HEK293 (cell line): ENCODE results near the gene PKM.
A peak's percentile ranks its signal among the peaks of the same experiment; 100 is the strongest.
"Not testable (repeated sequence)": the region's sequence is repeated elsewhere in the genome, so short reads cannot be mapped to it uniquely, and the experiment has no call there.

Source experiments
- CTCF ChIA-PET: fragments of 350-600 bp; formaldehyde crosslinking; extraction: SDS; loops from one replicate; lab custom pipeline; 2021; ENCODE audit warnings: antibody characterized with exemption; lab: Yijun Ruan, JAX
- POLR2A ChIA-PET: fragments of 300-600 bp; formaldehyde crosslinking; extraction: SDS; loops from one replicate; lab custom pipeline; 2020; ENCODE audit warnings: antibody characterized with exemption, inconsistent platforms; lab: Yijun Ruan, JAX
- H3K27ac ChIP-seq: fragments of 200-500 bp; sonication (Bioruptor generic); 2 replicates; pipeline ENCODE4 v1.5.1; 2014; ENCODE audit warnings: low read depth, low read length, control low read depth, inconsistent platforms; ENCODE audit errors: extremely low read depth
- H3K36me3 ChIP-seq, 2 experiments: fragments of 200-500 bp in 1 of 2; sonication (Bioruptor generic) in 1 of 2; 1 replicate in 1 of 2; 2 replicates in 1 of 2; pipeline ENCODE4 v1.5.1; 2014 to 2017; ENCODE audit warnings: inconsistent platforms in 2 of 2, low read length in 2 of 2; ENCODE audit not compliant: control insufficient read depth in 2 of 2, insufficient read depth in 1 of 2
- H3K4me1 ChIP-seq: fragments of 200-500 bp; sonication (Bioruptor generic); 2 replicates; pipeline ENCODE4 v1.5.1; 2014; ENCODE audit warnings: mild to moderate bottlenecking, low read length, inconsistent platforms; ENCODE audit not compliant: control insufficient read depth, insufficient read depth
- H3K4me3 ChIP-seq: 2 replicates; pipeline ENCODE4 v1.5.1; 2011; ENCODE audit warnings: low read depth, mild to moderate bottlenecking, control low read depth, low read length, moderate library complexity
- H3K9me3 ChIP-seq: fragments of 200-500 bp; sonication (Bioruptor generic); 2 replicates; pipeline ENCODE4 v1.5.1; 2014; ENCODE audit warnings: low read depth, low read length, inconsistent platforms; ENCODE audit not compliant: control insufficient read depth, insufficient read depth
- BCL11B ChIP-seq: fragments of 450-650 bp; formaldehyde crosslinking; IDR thresholded peaks from 2 replicates; pipeline ENCODE4 v1.5.1; 2016; ENCODE audit warnings: low read depth, missing biosample characterization, missing genetic modification characterization
- BCL6B ChIP-seq: fragments of 450-650 bp; formaldehyde crosslinking; IDR thresholded peaks from 2 replicates; pipeline ENCODE4 v1.5.1; 2017; ENCODE audit warnings: missing biosample characterization, missing genetic modification characterization
- ELK4 ChIP-seq: IDR thresholded peaks from 2 replicates; pipeline ENCODE4 v1.6.1; 2011; ENCODE audit warnings: mild to moderate bottlenecking, low read depth, low read length, borderline replicate concordance
- GLIS2 ChIP-seq: fragments of 450-650 bp; formaldehyde crosslinking; IDR thresholded peaks from 2 replicates; pipeline ENCODE4 v1.5.1; 2016; ENCODE audit warnings: missing biosample characterization, missing genetic modification characterization
- KLF9 ChIP-seq: fragments of 450-650 bp; formaldehyde crosslinking; IDR thresholded peaks from 2 replicates; pipeline ENCODE4 v1.5.1; 2016; ENCODE audit warnings: missing biosample characterization, missing genetic modification characterization, low read depth
- SCRT1 ChIP-seq: fragments of 450-650 bp; formaldehyde crosslinking; IDR thresholded peaks from 2 replicates; pipeline ENCODE4 v1.5.1; 2016; ENCODE audit warnings: missing biosample characterization, missing genetic modification characterization, borderline replicate concordance
- ZBTB17 ChIP-seq: fragments of 450-650 bp; formaldehyde crosslinking; IDR thresholded peaks from 2 replicates; pipeline ENCODE4 v1.5.1; 2016; ENCODE audit warnings: missing biosample characterization, missing genetic modification characterization
- ZNF16 ChIP-seq: fragments of 450-650 bp; formaldehyde crosslinking; IDR thresholded peaks from 2 replicates; pipeline ENCODE4 v1.5.1; 2016; ENCODE audit warnings: low read depth, missing biosample characterization, missing genetic modification characterization
- ZNF223 ChIP-seq: fragments of 450-650 bp; formaldehyde crosslinking; IDR thresholded peaks from 2 replicates; pipeline ENCODE4 v1.5.1; 2016; ENCODE audit warnings: missing biosample characterization, missing genetic modification characterization
- ZNF341 ChIP-seq: fragments of 450-650 bp; formaldehyde crosslinking; IDR thresholded peaks from 2 replicates; pipeline ENCODE4; 2016; ENCODE audit warnings: low read depth, missing biosample characterization, missing genetic modification characterization
- ZNF521 ChIP-seq: fragments of 450-650 bp; formaldehyde crosslinking; IDR thresholded peaks from 2 replicates; pipeline ENCODE4 v1.5.1; 2017; ENCODE audit warnings: missing biosample characterization, mild to moderate bottlenecking, missing genetic modification characterization
- ZNF621 ChIP-seq: fragments of 450-650 bp; formaldehyde crosslinking; IDR thresholded peaks from 2 replicates; pipeline ENCODE4 v1.5.1; 2017; ENCODE audit warnings: missing biosample characterization, missing genetic modification characterization
- ZNF623 ChIP-seq: fragments of 450-650 bp; formaldehyde crosslinking; IDR thresholded peaks from 2 replicates; pipeline ENCODE4 v1.5.1; 2016; ENCODE audit warnings: missing biosample characterization, missing genetic modification characterization
- ZNF639 ChIP-seq: fragments of 450-650 bp; formaldehyde crosslinking; IDR thresholded peaks from 2 replicates; pipeline ENCODE4 v1.5.1; 2016; ENCODE audit warnings: missing biosample characterization, missing genetic modification characterization
- ZNF660 ChIP-seq: fragments of 450-650 bp; IDR thresholded peaks from 2 replicates; pipeline ENCODE4 v1.5.1; 2018; ENCODE audit warnings: missing biosample characterization, mild to moderate bottlenecking, missing genetic modification characterization
- ZNF692 ChIP-seq: fragments of 450-650 bp; formaldehyde crosslinking; IDR thresholded peaks from 2 replicates; pipeline ENCODE4 v1.5.1; 2016; ENCODE audit warnings: missing biosample characterization, missing genetic modification characterization
- ZNF791 ChIP-seq: fragments of 450-650 bp; formaldehyde crosslinking; IDR thresholded peaks from 2 replicates; pipeline ENCODE4 v1.5.1; 2016; ENCODE audit warnings: missing biosample characterization, missing genetic modification characterization
- ZSCAN30 ChIP-seq: fragments of 450-650 bp; IDR thresholded peaks from 2 replicates; pipeline ENCODE4 v1.5.1; 2018; ENCODE audit warnings: missing biosample characterization, mild to moderate bottlenecking, missing genetic modification characterization, moderate library complexity
- ZXDB ChIP-seq: fragments of 450-650 bp; formaldehyde crosslinking; IDR thresholded peaks from 2 replicates; pipeline ENCODE4 v1.5.1; 2016; ENCODE audit warnings: missing biosample characterization, missing genetic modification characterization

Gene PKM

GRCh38 chr15:72276326-72276700, 45.3 kb upstream of the PKM start:
- no peak overlapping the region for H3K4me3 ChIP-seq
- POLR2A ChIA-PET, result interaction anchor here (1.3 kb wide), 1 partner anchor 45 kb away, joined by 3 read pairs; the partner anchor contains the start of gene PKM
- no peak for TF ChIP-seq BCL11B (tag by site-specific recombination)
- TF ChIP-seq ZNF223 (tag by site-specific recombination), result no peak
- no peak for TF ChIP-seq ZNF791 (tag by site-specific recombination)
- no peak for TF ChIP-seq ZNF639
- no peak for TF ChIP-seq ZNF341 (tag by site-specific recombination)
- TF ChIP-seq ZNF521 (tag by site-specific recombination), result no peak
- TF ChIP-seq ELK4, result no peak
- no peak for TF ChIP-seq BCL6B (tag by site-specific recombination)
- TF ChIP-seq, all 188 proteins: peak for 0
- CTCF ChIA-PET, result interaction anchor here (0.7 to 1.3 kb wide), 2 partner anchors 9 to 76 kb away, joined by 3 read pairs; no protein-coding TSS in a partner anchor
- Histone ChIP-seq H3K4me1 (no peaks in the 10 kb centered on the region), H3K27ac (no peak overlapping the region), H3K9me3 (no peaks in the 10 kb centered on the region), H3K36me3 (no peaks in the 10 kb centered on the region)

- H3K9me3 ChIP-seq, H3K36me3 ChIP-seq, H3K4me3 ChIP-seq, CTCF ChIA-PET, H3K27ac ChIP-seq, H3K4me1 ChIP-seq: not testable (repeated sequence)
- POLR2A ChIA-PET, result interaction anchor here (1.3 kb wide), 1 partner anchor 45 kb away, joined by 3 read pairs; the partner anchor contains the start of gene PKM
These were observed 44.8 kb upstream of the PKM start for GRCh38 chr15:72275635-72276325.

- ChIA-PET POLR2A (interaction anchor here (1.2 kb wide), 1 partner anchor 46 kb away, joined by 3 read pairs; no protein-coding TSS in a partner anchor), CTCF (interaction anchor here (0.8 to 2.5 kb wide), 7 partner anchors 9 to 70 kb away, joined by 3 to 18 read pairs (median 9); no protein-coding TSS in a partner anchor)
- peak overlapping the region; percentile 88; the same call in 1 of the 2 replicates for H3K27ac ChIP-seq
- H3K4me1 ChIP-seq, result peaks cover 6% of the 10 kb centered on the region; the same call in 1 of the 2 replicates
- H3K4me3 ChIP-seq, result peak overlapping the region; percentile 82
- no peaks in the 10 kb centered on the region for H3K9me3 ChIP-seq
- H3K36me3 ChIP-seq, result peaks cover 27 to 31% of the 10 kb centered on the region in 2 experiments
- TF ChIP-seq ZBTB17 (peak; percentile 10; the same call in 1 of the 2 replicates), ZNF621 (tag by site-specific recombination) (no peak), ZSCAN30 (tag by site-specific recombination) (0 out of 2 replicates have a peak, but pooled peaks have one; percentile 4), ZNF692 (tag by site-specific recombination) (0 out of 2 replicates have a peak, but pooled peaks have one; percentile 1), ZNF16 (no peak), KLF9 (tag by site-specific recombination) (no peak), ZNF623 (no peak), SCRT1 (no peak), ZNF660 (tag by site-specific recombination) (peak; percentile 5; the same call in 1 of the 2 replicates), ZXDB (tag by site-specific recombination) (0 out of 2 replicates have a peak, but pooled peaks have one; percentile 31), ELK4 (no peak), GLIS2 (tag by site-specific recombination) (no peak)
These were observed 42.0 kb upstream of the PKM start for GRCh38 chr15:72272997-72273352.
